Loucy (cell line): ENCODE data around the gene NCOA7.
"Not testable (repeated sequence)": the region's sequence is repeated elsewhere in the genome, so short reads cannot be mapped to it uniquely, and the experiment has no call there.

Source experiments
- CTCF ChIP-seq: fragments of 200-600 bp; sonication (generic); conservative IDR thresholded peaks from 2 replicates; pipeline ENCODE4 v1.5.1; 2014; ENCODE audit warnings: mild to moderate bottlenecking, antibody characterized with exemption, low read length
- EZH2phosphoT487 ChIP-seq: fragments of 200-600 bp; IDR thresholded peaks from 2 replicates; pipeline ENCODE4 v1.6.1; 2018; ENCODE audit warnings: antibody characterized with exemption, mild to moderate bottlenecking, moderate library complexity, borderline replicate concordance

DNA sequence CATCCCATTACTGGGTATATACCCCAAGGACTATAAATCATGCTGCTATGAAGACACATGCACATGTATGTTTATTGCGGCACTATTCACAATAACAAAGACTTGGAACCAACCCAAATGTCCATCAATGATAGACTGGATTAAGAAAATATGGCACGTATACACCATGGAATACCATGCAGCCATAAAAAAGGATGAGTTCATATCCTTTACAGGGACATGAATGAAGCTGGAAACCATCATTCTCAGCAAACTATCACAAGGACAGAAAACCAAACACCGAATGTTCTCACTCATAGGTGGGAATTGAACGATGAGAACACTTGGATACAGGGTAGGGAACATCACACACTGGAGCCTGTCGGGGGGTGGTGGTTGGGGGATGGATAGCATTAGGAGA is 57.5 kb downstream of the NCOA7 start:
- not testable (repeated sequence) for TF ChIP-seq CTCF, EZH2phosphoT487
